SK-N-SH treated with all-trans-retinoic acid at 6 μM for 48 hours (cell line): ENCODE measurements around the gene ALDH3B2.
"Not testable (repeated sequence)": the region's sequence is repeated elsewhere in the genome, so short reads cannot be mapped to it uniquely, and the experiment has no call there.

Experiments
- ATAC-seq: fragments of 200-7000 bp; cut with Tn5 transposase; 3 replicates; pipeline ENCODE4 v1.9.1; 2020; ENCODE audit warnings: mild to moderate bottlenecking, moderate library complexity
- ARNTL ChIP-seq: fragments of 450-650 bp; formaldehyde crosslinking; IDR thresholded peaks from 2 replicates; pipeline ENCODE4 v1.5.0; 2020; ENCODE audit warnings: low read depth, mild to moderate bottlenecking, moderate library complexity, borderline replicate concordance
- BACH2 ChIP-seq: fragments of 250-450 bp; sonication (Bioruptor Pico); IDR thresholded peaks from 2 replicates; pipeline ENCODE4 v1.9.0; 2021; ENCODE audit warnings: mild to moderate bottlenecking, borderline replicate concordance
- CREB5 ChIP-seq: fragments of 250-450 bp; sonication (Bioruptor Pico); IDR thresholded peaks from 2 replicates; pipeline ENCODE4 v1.5.1; 2020; ENCODE audit warnings: low read depth, mild to moderate bottlenecking, moderate library complexity
- CSDC2 ChIP-seq: fragments of 250-450 bp; sonication (Bioruptor Pico); IDR thresholded peaks from 2 replicates; pipeline ENCODE4 v1.5.0; 2020; ENCODE audit warnings: mild to moderate bottlenecking, moderate library complexity
- ESRRG ChIP-seq: fragments of 250-450 bp; sonication (Bioruptor Pico); IDR thresholded peaks from 2 replicates; pipeline ENCODE4 v1.6.1; 2021; ENCODE audit warnings: mild to moderate bottlenecking
- GLIS3 ChIP-seq: fragments of 250-450 bp; sonication (Bioruptor Pico); IDR thresholded peaks from 2 replicates; pipeline ENCODE4 v1.5.0; 2020; ENCODE audit warnings: mild to moderate bottlenecking, moderate library complexity
- ISL1 ChIP-seq: fragments of 250-450 bp; sonication (Bioruptor Pico); IDR thresholded peaks from 2 replicates; pipeline ENCODE4 v2.1.2; 2022; ENCODE audit warnings: mild to moderate bottlenecking, moderate library complexity
- OSR1 ChIP-seq: fragments of 250-450 bp; sonication (Bioruptor Pico); IDR thresholded peaks from 2 replicates; pipeline ENCODE4 v1.8.0; 2022; ENCODE audit warnings: moderate library complexity, mild to moderate bottlenecking, inconsistent platforms
- PPARA ChIP-seq: fragments of 250-450 bp; sonication (Bioruptor Pico); IDR thresholded peaks from 2 replicates; pipeline ENCODE4 v1.5.0; 2020; ENCODE audit warnings: mild to moderate bottlenecking, borderline replicate concordance
- RARB ChIP-seq: fragments of 250-450 bp; sonication (Bioruptor Pico); IDR thresholded peaks from 2 replicates; pipeline ENCODE4 v1.8.0; 2021; ENCODE audit warnings: mild to moderate bottlenecking, moderate library complexity
- SNAI2 ChIP-seq: fragments of 250-450 bp; sonication (Bioruptor Pico); IDR thresholded peaks from 2 replicates; pipeline ENCODE4 v1.5.0; 2020; ENCODE audit warnings: mild to moderate bottlenecking, moderate library complexity
- TCF4 ChIP-seq: fragments of 250-450 bp; sonication (Bioruptor Pico); IDR thresholded peaks from 2 replicates; pipeline ENCODE4 v1.8.0; 2021; ENCODE audit warnings: mild to moderate bottlenecking, moderate library complexity, borderline replicate concordance
- TOX ChIP-seq: fragments of 250-450 bp; sonication (Bioruptor Pico); IDR thresholded peaks from 2 replicates; pipeline ENCODE4 v1.8.0; 2021; ENCODE audit warnings: mild to moderate bottlenecking, moderate library complexity, borderline replicate concordance
- ZC3H10 ChIP-seq: fragments of 250-450 bp; sonication (Bioruptor Pico); IDR thresholded peaks from 2 replicates; pipeline ENCODE4 v1.5.1; 2021; ENCODE audit warnings: mild to moderate bottlenecking, moderate library complexity
- ZFP3 ChIP-seq: fragments of 250-450 bp; sonication (Bioruptor Pico); IDR thresholded peaks from 2 replicates; pipeline ENCODE4 v1.5.0; 2020; ENCODE audit warnings: mild to moderate bottlenecking, moderate library complexity
- ZFP30 ChIP-seq: fragments of 450-650 bp; formaldehyde crosslinking; IDR thresholded peaks from 2 replicates; pipeline ENCODE4 v1.5.0; 2022; ENCODE audit warnings: mild to moderate bottlenecking, moderate library complexity
- ZNF565 ChIP-seq: fragments of 450-650 bp; formaldehyde crosslinking; conservative IDR thresholded peaks from 2 replicates; pipeline ENCODE4 v1.5.0; 2020; ENCODE audit warnings: low read depth, mild to moderate bottlenecking, moderate library complexity
- ZNF70 ChIP-seq: fragments of 450-650 bp; formaldehyde crosslinking; IDR thresholded peaks from 2 replicates; pipeline ENCODE4 v1.5.0; 2020; ENCODE audit warnings: mild to moderate bottlenecking, moderate library complexity
- ZNF8 ChIP-seq: fragments of 450-650 bp; formaldehyde crosslinking; IDR thresholded peaks from 2 replicates; pipeline ENCODE4 v1.5.0; 2020; ENCODE audit warnings: mild to moderate bottlenecking, moderate library complexity
- TF ChIP-seq, protein P1 (sequence below): fragments of 250-450 bp; sonication (Bioruptor Pico); IDR thresholded peaks from 2 replicates; pipeline ENCODE4 v1.8.0; 2021; ENCODE audit warnings: low read depth, mild to moderate bottlenecking, moderate library complexity, borderline replicate concordance
- TF ChIP-seq, protein P2 (sequence below): fragments of 250-450 bp; sonication (Bioruptor Pico); IDR thresholded peaks from 2 replicates; pipeline ENCODE4 v1.5.1; 2021; ENCODE audit warnings: mild to moderate bottlenecking, moderate library complexity

ALDH3B2 gene

GRCh38 chr11:67629386-67630227 is 44.8 kb downstream of the ALDH3B2 start, which contains the start of gene NUDT8:
Gene NUDT8, minus strand, starts transcription at chr11:67629937. Its CDS starts 26 bp downstream, at chr11:67629911.
- TF ChIP-seq ZNF70 (CRISPR knock-in tag): no peak
- no peak for TF ChIP-seq OSR1 (CRISPR knock-in tag)
- TF ChIP-seq GLIS3 (CRISPR knock-in tag): 0 out of 2 replicates have a peak, but pooled peaks have one; percentile 17
- TF ChIP-seq, all 23 proteins: peak for 1
- peak; percentile 70 for ATAC-seq

DNA sequence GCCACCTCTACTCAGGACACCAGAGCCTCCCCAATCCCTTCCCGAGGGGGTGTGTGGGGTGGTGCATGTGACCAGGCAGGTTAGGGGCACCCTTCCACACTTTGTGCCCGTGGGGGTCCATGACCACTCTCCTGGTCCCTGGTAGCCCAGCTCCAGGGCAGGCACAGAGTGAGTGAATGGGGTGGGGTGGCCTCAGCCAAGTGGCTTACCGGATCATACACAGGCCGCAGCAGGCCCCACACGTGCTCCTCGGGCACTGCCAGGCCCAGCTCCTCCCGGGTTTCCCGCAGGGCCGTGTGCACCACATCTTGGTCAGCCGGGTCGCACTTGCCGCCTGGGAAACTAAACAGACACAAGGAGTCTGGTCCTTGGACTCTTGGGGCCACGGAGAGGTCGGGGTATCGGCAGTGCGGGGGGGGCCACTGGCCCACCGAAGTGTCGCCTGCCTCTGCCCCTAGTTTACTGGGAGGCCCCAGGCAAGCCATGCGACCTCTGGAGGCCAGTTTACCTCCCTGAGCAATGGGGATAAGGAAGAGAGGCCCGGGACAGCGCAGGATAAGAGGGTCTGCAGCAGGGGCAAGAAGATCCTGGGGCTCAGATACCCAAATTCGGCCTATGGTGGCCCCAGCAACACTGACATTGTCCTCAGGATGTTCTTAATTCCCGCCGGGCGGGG is 45.6 kb downstream of the ALDH3B2 start:
- TF ChIP-seq TOX (CRISPR knock-in tag): no peak
- TF ChIP-seq, protein P1, sequence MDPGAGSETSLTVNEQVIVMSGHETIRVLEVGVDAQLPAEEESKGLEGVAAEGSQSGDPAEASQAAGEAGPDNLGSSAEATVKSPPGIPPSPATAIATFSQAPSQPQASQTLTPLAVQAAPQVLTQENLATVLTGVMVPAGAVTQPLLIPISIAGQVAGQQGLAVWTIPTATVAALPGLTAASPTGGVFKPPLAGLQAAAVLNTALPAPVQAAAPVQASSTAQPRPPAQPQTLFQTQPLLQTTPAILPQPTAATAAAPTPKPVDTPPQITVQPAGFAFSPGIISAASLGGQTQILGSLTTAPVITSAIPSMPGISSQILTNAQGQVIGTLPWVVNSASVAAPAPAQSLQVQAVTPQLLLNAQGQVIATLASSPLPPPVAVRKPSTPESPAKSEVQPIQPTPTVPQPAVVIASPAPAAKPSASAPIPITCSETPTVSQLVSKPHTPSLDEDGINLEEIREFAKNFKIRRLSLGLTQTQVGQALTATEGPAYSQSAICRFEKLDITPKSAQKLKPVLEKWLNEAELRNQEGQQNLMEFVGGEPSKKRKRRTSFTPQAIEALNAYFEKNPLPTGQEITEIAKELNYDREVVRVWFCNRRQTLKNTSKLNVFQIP (CRISPR knock-in tag): no peak
- no peak for TF ChIP-seq CSDC2 (CRISPR knock-in tag)
- TF ChIP-seq ARNTL (CRISPR knock-in tag): no peak
- TF ChIP-seq TCF4 (CRISPR knock-in tag): no peak
- no peak for TF ChIP-seq ZFP3 (CRISPR knock-in tag)
- TF ChIP-seq SNAI2 (CRISPR knock-in tag): no peak
- no peak for TF ChIP-seq ESRRG
- no peak for TF ChIP-seq ZNF70 (CRISPR knock-in tag)
- no peak for TF ChIP-seq PPARA (CRISPR knock-in tag)
- no peak for TF ChIP-seq ZNF8
- no peak for TF ChIP-seq ZFP30
- no peak for TF ChIP-seq RARB (CRISPR knock-in tag)
- TF ChIP-seq, all 23 proteins: peak for 0
- no peak for ATAC-seq

DNA sequence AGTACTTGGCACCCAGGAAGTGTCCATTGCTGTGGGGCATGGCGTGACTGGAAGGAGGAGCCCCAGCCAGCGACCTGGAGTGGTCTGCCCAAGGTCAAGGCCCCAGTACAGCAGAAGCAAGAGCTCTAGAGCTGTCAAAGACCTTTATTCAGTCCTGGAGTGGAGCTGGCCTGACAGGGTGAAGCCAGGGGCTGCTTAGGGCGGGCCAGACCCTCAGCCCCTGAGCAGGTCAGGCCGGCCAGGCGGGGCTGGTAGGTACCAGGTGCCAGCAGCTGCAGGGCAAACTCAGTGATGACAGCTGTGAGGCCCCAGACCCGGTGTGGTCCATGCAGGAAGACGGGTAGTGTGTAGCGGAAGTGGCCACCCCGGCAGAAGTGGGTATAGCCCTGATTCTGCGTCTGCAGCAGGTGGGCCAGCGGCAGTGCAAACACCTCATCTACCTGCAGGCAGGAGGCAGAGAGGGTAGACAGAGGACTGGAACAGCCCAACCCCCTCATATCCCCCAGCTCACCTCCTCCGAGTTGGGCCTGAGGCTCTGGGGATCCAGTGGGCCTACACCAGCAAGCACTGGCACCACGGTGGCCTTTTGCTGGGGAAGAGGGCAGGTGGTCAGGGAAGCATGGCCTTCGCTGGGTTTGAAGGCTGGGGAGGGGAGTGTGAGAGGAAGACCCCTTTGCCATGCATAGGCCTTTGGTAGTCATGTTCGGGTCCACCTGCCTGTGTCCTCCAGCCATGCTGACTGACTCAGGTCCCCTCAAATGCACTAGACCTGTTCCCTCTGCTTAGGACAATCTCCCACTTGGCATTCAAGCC is 46.4 kb downstream of the ALDH3B2 start:
- no peak for ATAC-seq
- TF ChIP-seq TCF4 (CRISPR knock-in tag) (no peak), BACH2 (CRISPR knock-in tag) (no peak), GLIS3 (CRISPR knock-in tag) (no peak), ZNF70 (CRISPR knock-in tag) (no peak), RARB (CRISPR knock-in tag) (no peak), CREB5 (no peak), ISL1 (CRISPR knock-in tag) (no peak), ARNTL (CRISPR knock-in tag) (no peak), CSDC2 (CRISPR knock-in tag) (no peak)

DNA sequence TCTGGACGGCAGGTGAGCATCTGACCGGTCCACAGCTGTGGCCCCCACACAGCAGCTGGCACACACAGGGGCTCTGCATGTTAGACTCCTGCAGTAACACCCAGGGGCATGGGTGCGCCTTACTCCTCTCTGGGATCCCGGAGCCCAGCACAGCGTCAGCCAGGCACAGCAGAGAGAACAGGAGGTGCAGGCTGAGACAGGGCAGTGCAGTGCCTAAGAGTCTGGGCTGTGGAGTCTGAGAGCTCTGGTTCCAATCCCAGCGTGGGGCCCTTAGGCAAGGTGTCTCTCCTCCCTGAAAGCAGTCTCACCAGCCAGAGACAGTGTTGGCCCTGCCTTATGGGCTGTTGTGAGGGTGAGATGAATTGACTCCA is 47.0 kb downstream of the ALDH3B2 start:
- no peak for ATAC-seq
- no peak for TF ChIP-seq ZNF565 (CRISPR knock-in tag)
- TF ChIP-seq ZNF70 (CRISPR knock-in tag): no peak
- no peak for TF ChIP-seq GLIS3 (CRISPR knock-in tag)
- TF ChIP-seq, protein P2, sequence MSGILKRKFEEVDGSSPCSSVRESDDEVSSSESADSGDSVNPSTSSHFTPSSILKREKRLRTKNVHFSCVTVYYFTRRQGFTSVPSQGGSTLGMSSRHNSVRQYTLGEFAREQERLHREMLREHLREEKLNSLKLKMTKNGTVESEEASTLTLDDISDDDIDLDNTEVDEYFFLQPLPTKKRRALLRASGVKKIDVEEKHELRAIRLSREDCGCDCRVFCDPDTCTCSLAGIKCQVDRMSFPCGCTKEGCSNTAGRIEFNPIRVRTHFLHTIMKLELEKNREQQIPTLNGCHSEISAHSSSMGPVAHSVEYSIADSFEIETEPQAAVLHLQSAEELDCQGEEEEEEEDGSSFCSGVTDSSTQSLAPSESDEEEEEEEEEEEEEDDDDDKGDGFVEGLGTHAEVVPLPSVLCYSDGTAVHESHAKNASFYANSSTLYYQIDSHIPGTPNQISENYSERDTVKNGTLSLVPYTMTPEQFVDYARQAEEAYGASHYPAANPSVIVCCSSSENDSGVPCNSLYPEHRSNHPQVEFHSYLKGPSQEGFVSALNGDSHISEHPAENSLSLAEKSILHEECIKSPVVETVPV (CRISPR knock-in tag): no peak
- no peak for TF ChIP-seq SNAI2 (CRISPR knock-in tag)

DNA sequence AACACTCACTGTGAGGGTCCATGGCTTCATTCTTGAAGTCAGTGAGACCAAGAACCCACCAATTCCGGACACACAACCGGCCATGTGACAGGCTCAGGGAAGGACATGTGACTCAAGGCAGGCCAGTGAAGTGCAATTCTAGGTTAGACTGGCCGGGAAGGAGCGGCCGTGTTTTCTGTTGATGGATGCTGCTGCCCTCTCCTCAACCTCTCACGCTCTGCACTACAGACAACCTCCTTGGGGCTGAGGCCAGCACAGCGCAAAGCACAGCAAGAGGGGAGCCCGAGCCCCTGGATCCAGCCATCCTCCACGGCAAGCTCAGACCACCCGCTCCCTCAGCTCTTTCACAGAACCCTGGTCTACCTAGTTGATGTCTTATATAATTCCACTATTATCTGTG is 47.5 kb downstream of the ALDH3B2 start:
- no peak for TF ChIP-seq ZNF565 (CRISPR knock-in tag)
- no peak for TF ChIP-seq CREB5
- no peak for TF ChIP-seq TCF4 (CRISPR knock-in tag)
- TF ChIP-seq TOX (CRISPR knock-in tag): no peak
- no peak for TF ChIP-seq ZC3H10 (CRISPR knock-in tag)
- TF ChIP-seq CSDC2 (CRISPR knock-in tag): no peak
- ATAC-seq: no peak

DNA sequence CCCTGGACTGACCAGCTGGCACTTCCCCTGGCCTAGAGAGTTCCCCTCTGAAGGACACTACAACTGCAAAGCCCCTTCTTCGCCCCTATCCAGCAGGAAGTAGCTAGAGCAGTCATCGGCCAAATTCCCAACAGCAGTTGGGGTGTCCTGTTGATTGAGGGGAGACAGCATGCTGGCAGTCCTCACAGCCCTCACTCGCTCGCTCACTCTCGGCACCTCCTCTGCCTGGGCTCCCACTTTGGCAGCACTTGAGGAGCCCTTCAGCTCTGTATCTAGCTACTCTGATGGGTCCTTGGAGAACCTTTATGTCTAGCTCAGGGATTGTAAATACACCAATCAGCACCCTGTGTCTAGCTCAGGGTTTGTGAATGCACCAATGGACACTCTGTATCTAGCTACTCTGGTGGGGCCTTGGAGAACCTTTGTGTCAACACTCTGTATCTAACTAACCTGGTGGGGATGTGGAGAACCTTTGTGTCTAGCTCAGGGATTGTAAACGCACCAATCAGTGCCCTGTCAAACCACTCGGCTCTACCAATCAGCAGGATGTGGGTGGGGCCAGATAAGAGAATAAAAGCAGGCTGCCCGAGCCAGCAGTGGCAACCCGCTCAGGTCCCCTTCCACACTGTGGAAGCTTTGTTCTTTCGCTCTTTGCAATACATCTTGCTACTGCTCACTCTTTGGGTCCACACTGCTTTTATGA is 48.1 kb downstream of the ALDH3B2 start:
- ATAC-seq: not testable (repeated sequence)

DNA sequence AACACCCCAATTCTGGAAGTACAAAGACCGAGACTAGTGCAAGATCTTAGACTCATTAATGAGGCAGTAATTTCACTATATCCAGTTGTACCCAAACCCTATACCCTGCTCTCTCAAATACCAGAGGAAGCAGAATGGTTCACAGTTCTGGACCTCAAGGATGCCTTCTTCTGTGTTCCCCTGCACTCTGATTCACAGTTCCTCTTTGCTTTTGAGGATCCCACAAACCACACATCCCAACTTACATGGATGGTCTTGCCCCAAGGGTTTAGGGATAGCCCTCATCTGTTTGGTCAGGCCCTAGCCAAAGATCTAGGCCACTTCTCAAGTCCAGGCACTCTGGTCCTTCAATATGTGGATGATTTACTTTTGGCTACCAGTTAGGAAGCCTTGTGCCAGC is 50.6 kb downstream of the ALDH3B2 start:
- not testable (repeated sequence) for ATAC-seq

- not testable (repeated sequence) for ATAC-seq
These were observed 51.5 kb downstream of the ALDH3B2 start for GRCh38 chr11:67622905-67623304.
